Measurements from ENCODE around the gene LPAR1.

- TF ChIP-seq CTCF (IDR thresholded peaks at IDR 0.05; ENCODE audit: low read length) (no peak), EZH2 (optimal IDR thresholded peaks at IDR 0.05; ENCODE audit: low read depth, low read length) (no peak), EZH2phosphoT487 (IDR thresholded peaks at IDR 0.05; ENCODE audit: low read length) (no peak)
Observed at GRCh38 chr9:110954822-110955291, 83.4 kb downstream of the LPAR1 start.

Measured in MM.1S (cell line).